Vagina (tissue), 2 donors: ENCODE measurements around the gene MRPL1. TPM values are rescaled to one million over a fixed set of nuclear protein-coding genes. Genes with fewer than 3 reads are reported as not detected.

Experiments
- DNase-seq, 2 donors: peaks; one replicate each; pipeline ENCODE4 v3.0.0-alpha.2; 2017; ENCODE audit errors: extremely low spot score in 2 of 2
- H3K27ac ChIP-seq: fragments of 200-600 bp; sonication (generic); one replicate; pipeline ENCODE4 v1.5.1; 2019
- H3K27me3 ChIP-seq: fragments of 200-600 bp; sonication (generic); one replicate; pipeline ENCODE4 v1.5.1; 2019
- H3K36me3 ChIP-seq, 2 donors: fragments of 200-600 bp; sonication (generic); one replicate each; pipeline ENCODE4 v1.5.1; 2017 to 2019
- H3K4me1 ChIP-seq: fragments of 200-600 bp; sonication (generic); one replicate; pipeline ENCODE4 v1.5.1; 2019
- H3K4me3 ChIP-seq, 2 donors: fragments of 200-600 bp; sonication (generic); 1 replicate in 1 of 2; 2 replicates in 1 of 2; pipeline ENCODE4 v1.5.1; 2016 to 2019
- H3K9me3 ChIP-seq: fragments of 200-600 bp; sonication (generic); one replicate; pipeline ENCODE4 v1.5.1; 2019
- POLR2A ChIP-seq, 2 donors: fragments of 450-650 bp; IDR thresholded peaks; one replicate each; pipeline ENCODE4 v1.6.1; 2017; ENCODE audit warnings: antibody characterized with exemption in 2 of 2, mild to moderate bottlenecking in 2 of 2, moderate library complexity in 2 of 2
- POLR2AphosphoS5 ChIP-seq, 2 donors: sonication (generic); formaldehyde crosslinking; IDR thresholded peaks; one replicate each; pipeline ENCODE4 v1.9.0; 2017; ENCODE audit warnings: antibody characterized with exemption in 2 of 2, mild to moderate bottlenecking in 2 of 2, low read depth in 1 of 2; ENCODE audit not compliant: insufficient read depth in 1 of 2
- intact Hi-C: fragments of 100-400 bp; cut with DNase I; formaldehyde crosslinking; loops from one replicate; pipeline ENCODE4 v1.15.1; 2023
- total RNA-seq: library from RNA; depleted of rRNA; stranded (reverse); fragments of >200 nt; gene quantifications from one replicate; pipeline ENCODE4 v1.2.3, GENCODE V29; 2016
- TF ChIP-seq, protein P1 (sequence below), 3 experiments: fragments of 450-650 bp in 2 of 3; fragments of 200-600 bp in 1 of 3; sonication (generic) in 1 of 3; IDR thresholded peaks; one replicate each; pipeline ENCODE4 v1.5.1; 2017 to 2019; ENCODE audit warnings: antibody characterized with exemption in 3 of 3, mild to moderate bottlenecking in 2 of 3, moderate library complexity in 2 of 3

MRPL1 gene
- total RNA-seq = 20.1 TPM

DNA sequence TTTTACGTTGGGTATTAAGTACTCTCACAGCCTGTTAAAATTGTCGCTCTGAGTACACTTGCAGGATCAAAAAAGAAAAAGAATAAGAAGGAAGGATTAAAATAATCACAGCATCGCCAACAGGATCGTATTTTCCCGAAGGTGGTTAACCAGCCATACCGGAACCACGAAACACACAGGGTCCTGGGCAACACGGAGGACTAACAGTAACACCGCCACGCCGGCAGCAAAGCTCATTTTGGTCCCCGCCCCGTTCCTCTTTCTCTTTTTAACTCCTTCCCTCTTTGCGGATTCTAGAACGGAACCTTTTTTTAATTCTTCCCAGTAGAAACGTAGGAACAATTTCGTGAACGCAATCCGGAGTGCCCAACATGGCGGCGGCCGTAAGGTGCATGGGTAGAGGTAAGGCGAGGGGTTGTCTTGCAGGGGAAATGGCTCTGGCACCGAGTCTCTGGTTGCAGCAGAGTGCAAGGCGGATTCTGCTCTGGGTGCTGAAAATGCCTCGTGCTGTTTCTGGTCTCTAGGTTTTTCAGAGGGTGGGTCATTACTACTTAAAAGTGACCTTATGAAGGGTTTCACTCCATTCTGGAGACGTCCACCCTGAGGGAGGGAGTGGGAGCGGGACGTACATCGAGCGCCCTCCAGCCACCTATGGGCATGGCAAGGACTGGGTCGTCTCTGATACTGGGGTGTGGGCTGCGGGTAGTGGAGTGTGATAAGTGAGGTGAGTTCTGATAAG lies at the start of gene MRPL1:
Gene MRPL1, plus strand, starts transcription at position 353 of the 739 bp plus-strand sequence. Its CDS starts 19 bp downstream, at position 372.
- DNase-seq = peak in 1 of 2 donors; percentile 96
- peak within 1 kb of the TSS; percentile 96 for H3K27ac ChIP-seq
- H3K4me3 ChIP-seq = peak within 1 kb of the TSS; percentile 75 to 83
- H3K4me1 ChIP-seq = peaks cover 24% of the 10 kb centered on the region
- TF ChIP-seq, protein P1, sequence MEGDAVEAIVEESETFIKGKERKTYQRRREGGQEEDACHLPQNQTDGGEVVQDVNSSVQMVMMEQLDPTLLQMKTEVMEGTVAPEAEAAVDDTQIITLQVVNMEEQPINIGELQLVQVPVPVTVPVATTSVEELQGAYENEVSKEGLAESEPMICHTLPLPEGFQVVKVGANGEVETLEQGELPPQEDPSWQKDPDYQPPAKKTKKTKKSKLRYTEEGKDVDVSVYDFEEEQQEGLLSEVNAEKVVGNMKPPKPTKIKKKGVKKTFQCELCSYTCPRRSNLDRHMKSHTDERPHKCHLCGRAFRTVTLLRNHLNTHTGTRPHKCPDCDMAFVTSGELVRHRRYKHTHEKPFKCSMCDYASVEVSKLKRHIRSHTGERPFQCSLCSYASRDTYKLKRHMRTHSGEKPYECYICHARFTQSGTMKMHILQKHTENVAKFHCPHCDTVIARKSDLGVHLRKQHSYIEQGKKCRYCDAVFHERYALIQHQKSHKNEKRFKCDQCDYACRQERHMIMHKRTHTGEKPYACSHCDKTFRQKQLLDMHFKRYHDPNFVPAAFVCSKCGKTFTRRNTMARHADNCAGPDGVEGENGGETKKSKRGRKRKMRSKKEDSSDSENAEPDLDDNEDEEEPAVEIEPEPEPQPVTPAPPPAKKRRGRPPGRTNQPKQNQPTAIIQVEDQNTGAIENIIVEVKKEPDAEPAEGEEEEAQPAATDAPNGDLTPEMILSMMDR (IDR thresholded peaks at IDR 0.05) = no peak
- TF ChIP-seq POLR2AphosphoS5 (IDR thresholded peaks at IDR 0.05; ENCODE audit: insufficient read depth in 1 of 2, low read depth in 1 of 2) = peak; percentile 66 to 94
- no peaks in the 10 kb centered on the region for H3K9me3 ChIP-seq
- no peaks in the 10 kb centered on the region for H3K27me3 ChIP-seq
- H3K36me3 ChIP-seq = no peaks in the 10 kb centered on the region
- intact Hi-C loops = loop anchor here (5.0 kb wide), 1 partner anchor 40 kb away; no protein-coding TSS in a partner anchor

DNA sequence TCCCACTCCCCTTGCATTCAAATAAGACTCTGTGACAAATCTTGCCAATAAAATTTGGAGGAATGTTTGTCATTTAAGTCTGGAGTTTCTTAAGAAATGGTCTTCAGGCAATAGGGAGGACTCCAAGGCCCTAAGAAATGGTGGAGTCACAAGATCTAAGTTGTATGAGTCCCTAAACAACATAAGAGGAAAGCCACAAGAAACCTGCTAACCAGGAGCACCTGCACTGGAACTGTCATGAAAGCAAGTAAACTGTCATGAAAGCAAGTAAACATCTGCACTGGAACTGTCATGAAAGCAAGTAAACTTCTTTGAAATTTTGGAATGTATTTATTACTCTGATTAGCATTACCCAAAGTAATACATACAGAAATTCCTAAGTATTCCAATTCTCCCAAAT lies 47.0 kb upstream of the MRPL1 start:
- TF ChIP-seq POLR2AphosphoS5 (IDR thresholded peaks at IDR 0.05; ENCODE audit: insufficient read depth in 1 of 2, low read depth in 1 of 2) = no peak
- TF ChIP-seq, protein P1 (IDR thresholded peaks at IDR 0.05) = no peak
- no peak for TF ChIP-seq POLR2A (IDR thresholded peaks at IDR 0.05)
- intact Hi-C loops = no loop called here
- H3K4me1 ChIP-seq = peaks cover 43% of the 10 kb centered on the region
- H3K9me3 ChIP-seq = no peaks in the 10 kb centered on the region
- no peaks in the 10 kb centered on the region for H3K27me3 ChIP-seq
- H3K27ac ChIP-seq = no peak overlapping the region
- no peak overlapping the region for H3K4me3 ChIP-seq
- no peak for DNase-seq
- no peaks in the 10 kb centered on the region for H3K36me3 ChIP-seq

DNA sequence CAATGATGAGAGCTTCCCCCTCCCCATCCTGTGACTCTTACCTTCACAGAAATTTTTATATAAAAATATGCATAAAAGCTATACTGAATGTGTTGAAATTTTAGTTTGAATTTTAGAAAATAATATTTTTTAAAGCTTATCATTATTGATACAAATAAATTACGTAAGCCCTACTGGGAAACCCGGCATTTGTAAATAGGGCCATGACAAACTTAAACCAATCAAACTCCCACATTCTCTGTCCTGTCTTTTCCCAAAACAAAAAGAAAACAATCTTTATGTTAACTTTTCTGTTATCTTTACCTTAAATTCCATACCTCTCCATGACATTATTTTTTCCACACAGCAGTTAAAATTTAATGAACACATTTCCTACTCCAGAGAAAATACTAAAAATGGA lies 46.1 kb upstream of the MRPL1 start:
- H3K36me3 ChIP-seq = no peaks in the 10 kb centered on the region
- TF ChIP-seq POLR2A (IDR thresholded peaks at IDR 0.05) (no peak), POLR2AphosphoS5 (IDR thresholded peaks at IDR 0.05; ENCODE audit: insufficient read depth in 1 of 2, low read depth in 1 of 2) (no peak)
- TF ChIP-seq, protein P1 (IDR thresholded peaks at IDR 0.05) = no peak
- no peaks in the 10 kb centered on the region for H3K27me3 ChIP-seq
- no peak for DNase-seq
- H3K4me1 ChIP-seq = peaks cover 43% of the 10 kb centered on the region
- H3K9me3 ChIP-seq = no peaks in the 10 kb centered on the region
- H3K4me3 ChIP-seq = no peak overlapping the region
- intact Hi-C loops = no loop called here
- H3K27ac ChIP-seq = no peak overlapping the region

DNA sequence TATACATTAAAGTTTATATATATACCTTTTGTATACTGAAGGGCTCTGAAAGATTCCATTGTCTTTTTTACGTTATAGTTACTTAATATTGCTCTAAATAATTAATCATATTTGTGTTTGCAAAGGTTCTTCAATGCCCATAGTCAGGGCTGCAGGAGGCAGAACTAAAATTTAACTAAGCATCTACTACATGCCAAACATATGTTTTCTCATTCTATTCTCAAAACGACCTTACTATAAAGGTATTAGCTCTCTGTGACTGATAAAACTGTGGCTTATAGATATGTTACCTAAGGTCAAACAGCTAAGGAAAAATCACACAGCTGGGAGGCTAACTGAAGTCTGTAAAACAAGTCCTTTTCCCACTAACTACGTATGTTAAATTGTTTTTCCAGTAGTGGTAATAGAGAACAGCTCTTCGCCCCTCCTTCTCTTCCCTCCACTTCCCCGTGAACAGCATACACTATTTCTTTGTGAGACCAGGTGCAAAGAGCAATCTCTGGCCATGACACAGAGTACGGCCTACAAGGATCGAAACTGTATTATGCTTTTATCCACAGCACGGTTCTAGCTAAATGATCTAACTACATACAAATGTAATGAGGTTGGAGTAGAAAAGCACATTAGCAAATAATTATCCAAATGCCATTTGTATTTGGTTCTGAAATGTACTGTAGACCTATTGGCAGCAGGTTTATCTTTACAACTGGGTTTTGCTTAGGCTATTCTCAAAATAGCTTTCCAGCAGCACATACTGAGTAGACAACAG lies 45.1 kb upstream of the MRPL1 start:
- Histone ChIP-seq H3K9me3 (no peaks in the 10 kb centered on the region), H3K4me3 (peak overlapping the region; percentile 65 to 83), H3K27me3 (no peaks in the 10 kb centered on the region), H3K27ac (peak overlapping the region; percentile 100), H3K4me1 (peaks cover 49% of the 10 kb centered on the region), H3K36me3 (no peaks in the 10 kb centered on the region)
- TF ChIP-seq POLR2A (IDR thresholded peaks at IDR 0.05) = no peak
- no peak for TF ChIP-seq POLR2AphosphoS5 (IDR thresholded peaks at IDR 0.05; ENCODE audit: insufficient read depth in 1 of 2, low read depth in 1 of 2)
- TF ChIP-seq, protein P1 (IDR thresholded peaks at IDR 0.05) = no peak
- intact Hi-C loops = no loop called here
- DNase-seq = no peak
